Mesothelial cell of epicardium (in vitro differentiated cells): ENCODE measurements around the gene HSP90AB1. TPM values are rescaled to one million over a fixed set of nuclear protein-coding genes. Genes with fewer than 3 reads are reported as not detected.

ENCODE experiments used
- DNase-seq, 2 experiments: peaks; one replicate each; pipeline ENCODE4 v3.0.0; 2021; ENCODE audit warnings: low spot score in 2 of 2; ENCODE audit not compliant: unreplicated experiment in 2 of 2
- H3K27ac Mint-ChIP-seq: 2 replicates; pipeline ENCODE4 v1.8.0; 2021; ENCODE audit warnings: mixed read lengths
- H3K27me3 Mint-ChIP-seq: 2 replicates; pipeline ENCODE4 v1.8.0; 2021; ENCODE audit warnings: low read depth, mixed read lengths
- H3K36me3 Mint-ChIP-seq: 2 replicates; pipeline ENCODE4 v1.8.0; 2021; ENCODE audit warnings: mixed read lengths
- H3K4me1 Mint-ChIP-seq: 2 replicates; pipeline ENCODE4 v1.8.0; 2021; ENCODE audit warnings: mixed read lengths
- H3K4me3 Mint-ChIP-seq: 2 replicates; pipeline ENCODE4 v1.8.0; 2021; ENCODE audit warnings: mild to moderate bottlenecking, moderate library complexity, mixed read lengths
- H3K9me3 Mint-ChIP-seq: 2 replicates; pipeline ENCODE4 v1.8.0; 2021; ENCODE audit warnings: mixed read lengths
- total RNA-seq: library from RNA; stranded (reverse); gene quantifications from 3 replicates; pipeline ENCODE4 v1.2.1, GENCODE V29; 2021
- TF ChIP-seq, protein P1 (sequence below): fragments of 200-600 bp; sonication (generic); IDR thresholded peaks from one replicate; pipeline ENCODE4 v1.5.0; 2021; ENCODE audit warnings: antibody characterized with exemption; ENCODE audit not compliant: unreplicated experiment

Gene HSP90AB1
- total RNA-seq, 1 donor from 2014 or later: 992 TPM

- no peak overlapping the region for H3K27ac Mint-ChIP-seq
- peaks cover 16% of the 10 kb centered on the region for H3K4me1 Mint-ChIP-seq
- no peak for DNase-seq
- TF ChIP-seq, protein P1, sequence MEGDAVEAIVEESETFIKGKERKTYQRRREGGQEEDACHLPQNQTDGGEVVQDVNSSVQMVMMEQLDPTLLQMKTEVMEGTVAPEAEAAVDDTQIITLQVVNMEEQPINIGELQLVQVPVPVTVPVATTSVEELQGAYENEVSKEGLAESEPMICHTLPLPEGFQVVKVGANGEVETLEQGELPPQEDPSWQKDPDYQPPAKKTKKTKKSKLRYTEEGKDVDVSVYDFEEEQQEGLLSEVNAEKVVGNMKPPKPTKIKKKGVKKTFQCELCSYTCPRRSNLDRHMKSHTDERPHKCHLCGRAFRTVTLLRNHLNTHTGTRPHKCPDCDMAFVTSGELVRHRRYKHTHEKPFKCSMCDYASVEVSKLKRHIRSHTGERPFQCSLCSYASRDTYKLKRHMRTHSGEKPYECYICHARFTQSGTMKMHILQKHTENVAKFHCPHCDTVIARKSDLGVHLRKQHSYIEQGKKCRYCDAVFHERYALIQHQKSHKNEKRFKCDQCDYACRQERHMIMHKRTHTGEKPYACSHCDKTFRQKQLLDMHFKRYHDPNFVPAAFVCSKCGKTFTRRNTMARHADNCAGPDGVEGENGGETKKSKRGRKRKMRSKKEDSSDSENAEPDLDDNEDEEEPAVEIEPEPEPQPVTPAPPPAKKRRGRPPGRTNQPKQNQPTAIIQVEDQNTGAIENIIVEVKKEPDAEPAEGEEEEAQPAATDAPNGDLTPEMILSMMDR: no peak
- peaks cover under 1% of the 10 kb centered on the region for H3K36me3 Mint-ChIP-seq
- H3K27me3 Mint-ChIP-seq: peaks cover 4% of the 10 kb centered on the region
- no peaks in the 10 kb centered on the region for H3K9me3 Mint-ChIP-seq
- H3K4me3 Mint-ChIP-seq: no peak overlapping the region
These were observed 3.6 kb upstream of the HSP90AB1 start for GRCh38 chr6:44243345-44243744.

GRCh38 chr6:44245391-44245911, 1.4 kb upstream of the HSP90AB1 start:
- H3K9me3 Mint-ChIP-seq: no peaks in the 10 kb centered on the region
- TF ChIP-seq, protein P1: no peak
- no peaks in the 10 kb centered on the region for H3K27me3 Mint-ChIP-seq
- peak overlapping the region; percentile 98 for H3K4me3 Mint-ChIP-seq
- peak overlapping the region; percentile 99 for H3K27ac Mint-ChIP-seq
- DNase-seq: no peak
- H3K4me1 Mint-ChIP-seq: peaks cover 27% of the 10 kb centered on the region
- peaks cover 18% of the 10 kb centered on the region for H3K36me3 Mint-ChIP-seq

- DNase-seq: peak; percentile 74 to 91
- TF ChIP-seq, protein P1: no peak
- no peaks in the 10 kb centered on the region for H3K27me3 Mint-ChIP-seq
- no peaks in the 10 kb centered on the region for H3K9me3 Mint-ChIP-seq
- H3K4me1 Mint-ChIP-seq: peaks cover 27% of the 10 kb centered on the region
- H3K27ac Mint-ChIP-seq: peak overlapping the region; percentile 99
- H3K4me3 Mint-ChIP-seq: peak overlapping the region; percentile 98
- peaks cover 23% of the 10 kb centered on the region for H3K36me3 Mint-ChIP-seq
These were observed 814 bp upstream of the HSP90AB1 start for GRCh38 chr6:44245912-44246662.

DNA sequence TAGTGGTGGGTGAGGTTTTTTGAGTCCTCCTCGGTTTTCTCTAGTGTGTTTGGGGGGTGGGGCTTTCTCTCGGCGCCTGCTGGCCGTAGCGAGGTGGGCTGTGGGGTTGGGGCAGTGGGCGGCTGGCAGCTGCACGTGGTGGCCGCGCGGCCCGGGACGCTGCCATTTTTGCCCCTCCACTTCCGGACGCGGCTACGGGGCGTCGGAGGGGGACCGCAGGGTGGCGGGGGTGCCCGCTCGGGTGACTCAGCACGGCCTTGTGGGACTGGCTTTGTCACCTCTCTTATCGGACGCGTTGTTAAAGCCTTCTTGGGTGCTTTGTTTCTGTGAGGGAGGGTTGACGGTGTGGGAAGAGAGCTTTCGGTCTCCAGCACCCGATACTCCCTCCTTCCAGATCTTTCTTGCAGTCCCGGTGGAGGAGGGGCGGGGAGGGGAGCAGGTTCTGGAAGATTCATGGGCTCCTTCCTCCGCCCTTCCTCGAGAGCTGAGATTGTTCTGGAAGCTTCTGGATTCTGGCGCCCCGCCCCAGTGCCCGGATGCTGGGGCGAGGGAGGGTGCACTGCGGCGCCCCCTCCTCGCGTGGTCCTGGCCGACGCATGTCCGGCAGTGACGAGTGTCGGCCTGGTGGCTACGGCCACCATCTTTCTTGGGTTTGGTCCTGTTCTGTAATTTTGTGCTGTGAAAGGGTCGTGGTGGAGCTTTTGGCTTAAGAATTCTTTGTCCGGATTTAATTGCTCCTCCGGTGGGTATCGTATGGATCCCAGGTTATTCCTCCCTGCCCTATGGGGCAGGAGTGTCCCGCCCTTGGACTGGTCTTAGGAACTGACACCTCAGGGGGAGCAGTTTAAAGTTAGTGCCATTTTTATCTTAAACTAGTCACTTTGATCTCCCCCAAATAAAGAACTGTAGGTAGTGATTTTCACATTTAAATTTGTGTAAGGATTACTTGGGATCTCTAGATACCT, 719 bp downstream of the HSP90AB1 start:
- H3K27ac Mint-ChIP-seq: peak overlapping the region; percentile 99
- no peaks in the 10 kb centered on the region for H3K9me3 Mint-ChIP-seq
- H3K36me3 Mint-ChIP-seq: peaks cover 34% of the 10 kb centered on the region
- H3K4me3 Mint-ChIP-seq: peak overlapping the region; percentile 98
- no peaks in the 10 kb centered on the region for H3K27me3 Mint-ChIP-seq
- TF ChIP-seq, protein P1: no peak
- DNase-seq: peak in 1 of 2 experiments; percentile 61
- H3K4me1 Mint-ChIP-seq: peaks cover 27% of the 10 kb centered on the region

DNA sequence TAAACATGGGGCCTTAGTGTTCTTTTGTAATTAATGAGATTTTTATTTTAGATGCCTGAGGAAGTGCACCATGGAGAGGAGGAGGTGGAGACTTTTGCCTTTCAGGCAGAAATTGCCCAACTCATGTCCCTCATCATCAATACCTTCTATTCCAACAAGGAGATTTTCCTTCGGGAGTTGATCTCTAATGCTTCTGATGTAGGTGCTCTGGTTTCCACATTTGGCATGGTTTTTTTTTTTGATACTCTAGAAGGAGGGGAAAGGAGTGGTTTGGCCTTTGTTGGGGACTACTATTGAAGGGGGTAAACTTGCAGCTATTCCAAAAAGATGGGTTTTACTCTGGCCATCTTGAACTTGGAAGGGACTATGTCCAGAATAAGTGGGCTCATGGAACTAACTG, 1.7 kb downstream of the HSP90AB1 start:
- peaks cover 27% of the 10 kb centered on the region for H3K4me1 Mint-ChIP-seq
- H3K27ac Mint-ChIP-seq: peak overlapping the region; percentile 99
- DNase-seq: no peak
- H3K36me3 Mint-ChIP-seq: peaks cover 43% of the 10 kb centered on the region
- no peaks in the 10 kb centered on the region for H3K27me3 Mint-ChIP-seq
- TF ChIP-seq, protein P1: no peak
- no peaks in the 10 kb centered on the region for H3K9me3 Mint-ChIP-seq
- H3K4me3 Mint-ChIP-seq: peak overlapping the region; percentile 98
